ENCODE measurements around the gene UBE2G2. TPM values are rescaled to one million over a fixed set of nuclear protein-coding genes. Genes with fewer than 3 reads are reported as not detected.
"Not testable (repeated sequence)": the region's sequence is repeated elsewhere in the genome, so short reads cannot be mapped to it uniquely, and the experiment has no call there.

Gene UBE2G2
- polyA plus RNA-seq, 3 donors = 63.1 to 80.9 (median 80.6) TPM

DNA sequence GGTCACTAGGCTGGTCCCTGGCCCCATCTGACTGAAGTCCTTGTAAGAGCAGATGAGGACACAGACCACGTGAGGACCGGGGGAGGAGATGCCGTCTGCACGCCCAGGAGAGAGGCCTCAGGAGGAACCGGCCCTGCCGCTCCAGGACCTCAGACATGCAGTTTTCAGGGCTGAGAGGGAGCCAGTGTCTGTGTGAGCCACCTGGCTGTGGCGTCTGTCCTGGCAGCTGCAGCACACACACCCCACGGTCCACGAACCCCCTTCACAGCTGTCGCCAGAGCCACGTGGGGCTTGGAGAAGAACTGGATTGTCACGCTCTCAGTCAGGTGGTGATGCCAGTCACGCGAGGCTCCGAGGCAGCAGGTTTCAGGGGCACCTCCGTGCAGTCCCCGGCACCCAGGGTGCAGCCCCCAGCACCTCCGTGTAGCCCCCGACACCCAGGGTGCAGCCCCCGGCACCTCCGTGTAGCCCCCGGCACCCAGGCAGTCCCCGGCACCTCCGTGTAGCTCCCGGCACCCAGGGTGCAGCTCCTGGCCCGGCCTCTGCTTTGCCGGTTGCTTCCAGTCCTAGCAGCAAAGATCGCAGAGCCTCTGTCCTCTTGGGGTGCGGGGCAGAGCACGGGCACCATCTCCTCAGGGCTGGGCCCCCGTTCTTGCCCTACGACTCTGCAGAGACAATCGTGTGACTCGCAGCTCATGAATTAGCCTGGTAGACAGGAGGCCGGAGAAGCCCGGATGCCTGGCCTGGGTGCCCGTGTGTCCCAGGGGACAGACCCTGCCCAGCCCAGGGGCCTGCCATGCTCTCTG is 35.2 kb upstream of the UBE2G2 start:
- no peak for DNase-seq (ENCODE audit: low read depth in 3 of 3, low spot score in 2 of 3)

DNA sequence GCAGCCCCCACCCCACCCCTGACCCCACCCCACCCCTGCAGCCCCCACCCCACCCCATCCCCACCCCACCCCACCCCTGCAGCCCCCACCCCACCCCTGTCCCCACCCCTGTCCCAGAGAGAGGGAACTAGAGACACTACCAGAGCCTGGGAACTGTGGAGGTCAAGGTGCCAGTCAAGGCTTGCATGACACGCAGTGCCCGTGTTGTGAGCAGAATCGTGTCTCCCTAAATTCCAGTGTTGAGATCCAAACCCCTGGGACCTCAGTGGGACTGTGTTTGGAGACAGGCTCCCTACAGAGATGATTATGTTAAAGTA is 34.7 kb upstream of the UBE2G2 start:
- DNase-seq (ENCODE audit: low read depth in 3 of 3, low spot score in 2 of 3) = no peak

GRCh38 chr21:44835647-44835973 is 34.0 kb upstream of the UBE2G2 start:
- DNase-seq (ENCODE audit: low read depth in 3 of 3, low spot score in 2 of 3) = no peak

DNA sequence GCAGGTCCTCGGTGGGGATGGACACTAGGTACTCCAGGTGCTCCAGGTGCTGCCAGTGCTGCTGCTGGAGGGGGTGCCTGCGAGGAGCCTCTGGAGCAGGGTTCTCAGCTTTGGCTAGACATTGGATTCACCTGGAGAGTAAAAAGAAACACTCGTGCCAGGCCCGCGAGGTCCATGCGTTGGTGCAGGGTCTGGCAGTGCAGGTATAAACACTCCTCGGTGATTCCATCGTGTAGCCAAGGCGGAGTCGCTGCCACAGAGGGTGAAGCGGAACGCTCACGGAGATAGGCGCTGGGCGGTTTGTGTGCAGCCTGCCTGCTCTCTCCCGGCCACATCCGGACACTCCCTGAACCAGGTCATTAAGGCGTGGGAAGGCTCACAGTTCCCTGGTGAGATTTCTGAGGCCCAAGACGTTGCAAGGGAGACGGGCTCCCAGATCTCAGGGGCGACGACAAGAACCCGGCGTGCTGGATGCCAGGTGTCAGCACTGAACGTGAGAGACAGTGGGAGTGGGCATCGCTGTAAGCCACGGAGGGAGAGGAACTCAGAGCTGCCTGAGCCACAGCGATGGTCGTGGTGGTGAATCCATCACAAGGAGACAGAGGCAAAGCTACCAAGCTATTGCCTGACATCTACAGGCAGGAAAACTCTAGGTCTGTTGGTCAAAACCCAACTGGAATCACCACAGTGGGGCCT is 33.5 kb upstream of the UBE2G2 start:
- DNase-seq (ENCODE audit: low read depth in 3 of 3, low spot score in 2 of 3) = no peak

DNA sequence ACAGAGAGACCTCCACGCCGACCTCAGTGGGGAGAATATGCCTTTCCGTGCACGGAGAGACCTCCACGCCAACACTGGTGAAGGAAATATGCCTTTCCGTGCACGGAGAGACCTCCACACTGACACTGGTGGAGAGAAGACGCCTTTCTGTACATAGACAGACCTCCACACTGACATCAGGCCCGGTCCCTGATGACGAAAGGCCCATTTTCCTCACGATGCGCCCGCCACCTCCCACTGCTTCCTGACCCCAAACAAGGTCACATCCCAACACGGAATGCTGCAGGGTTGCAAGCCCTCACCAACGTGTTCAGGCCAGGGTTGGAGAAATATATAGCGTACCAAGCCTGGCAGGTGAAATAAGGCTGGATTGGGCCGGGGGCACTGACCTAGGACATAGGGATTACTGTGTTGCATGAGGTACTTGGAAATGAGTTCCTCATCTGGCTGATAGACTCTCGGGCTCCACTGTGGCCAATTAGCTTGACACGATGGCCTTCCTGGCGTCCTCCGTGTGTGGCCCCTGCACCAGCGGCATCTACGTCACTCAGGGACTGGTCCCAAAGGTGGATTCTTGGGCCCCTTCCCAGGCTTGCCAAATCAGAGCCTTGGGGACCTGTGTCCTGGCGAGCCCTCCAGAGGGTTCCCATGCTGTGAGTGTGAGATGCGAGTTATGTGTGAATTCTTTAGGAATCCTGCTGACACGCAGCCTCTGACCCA is 32.8 kb upstream of the UBE2G2 start:
- no peak for DNase-seq (ENCODE audit: low read depth in 3 of 3, low spot score in 2 of 3)

DNA sequence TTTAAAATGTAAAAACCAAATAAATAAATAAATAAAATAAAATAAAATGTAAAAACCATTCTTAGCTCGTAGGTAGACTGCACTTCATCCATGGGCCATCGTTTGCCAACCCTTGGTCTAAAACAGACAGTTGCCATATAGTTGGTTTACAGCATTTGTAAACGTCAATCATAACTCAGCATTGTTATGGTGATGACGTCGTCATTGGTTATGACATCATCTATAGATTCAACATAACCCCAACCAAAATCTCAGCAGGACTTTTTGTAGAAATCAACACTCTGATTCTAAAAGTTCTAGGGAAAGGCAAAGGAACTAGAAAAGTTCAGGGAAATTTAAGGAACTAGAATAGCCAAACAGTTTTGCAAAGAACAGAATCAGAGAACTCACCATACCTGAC is 32.0 kb upstream of the UBE2G2 start:
- no peak for DNase-seq (ENCODE audit: low read depth in 3 of 3, low spot score in 2 of 3)

- not testable (repeated sequence) for DNase-seq (ENCODE audit: low read depth in 3 of 3, low spot score in 2 of 3)
Measured at GRCh38 chr21:44832516-44833255, 31.1 kb upstream of the UBE2G2 start.

- no peak for DNase-seq (ENCODE audit: low read depth in 3 of 3, low spot score in 2 of 3)
Measured at GRCh38 chr21:44831227-44831860, 29.7 kb upstream of the UBE2G2 start.

- DNase-seq (ENCODE audit: low read depth in 3 of 3, low spot score in 2 of 3) = no peak
Measured at GRCh38 chr21:44829507-44830092, 28.0 kb upstream of the UBE2G2 start.

DNA sequence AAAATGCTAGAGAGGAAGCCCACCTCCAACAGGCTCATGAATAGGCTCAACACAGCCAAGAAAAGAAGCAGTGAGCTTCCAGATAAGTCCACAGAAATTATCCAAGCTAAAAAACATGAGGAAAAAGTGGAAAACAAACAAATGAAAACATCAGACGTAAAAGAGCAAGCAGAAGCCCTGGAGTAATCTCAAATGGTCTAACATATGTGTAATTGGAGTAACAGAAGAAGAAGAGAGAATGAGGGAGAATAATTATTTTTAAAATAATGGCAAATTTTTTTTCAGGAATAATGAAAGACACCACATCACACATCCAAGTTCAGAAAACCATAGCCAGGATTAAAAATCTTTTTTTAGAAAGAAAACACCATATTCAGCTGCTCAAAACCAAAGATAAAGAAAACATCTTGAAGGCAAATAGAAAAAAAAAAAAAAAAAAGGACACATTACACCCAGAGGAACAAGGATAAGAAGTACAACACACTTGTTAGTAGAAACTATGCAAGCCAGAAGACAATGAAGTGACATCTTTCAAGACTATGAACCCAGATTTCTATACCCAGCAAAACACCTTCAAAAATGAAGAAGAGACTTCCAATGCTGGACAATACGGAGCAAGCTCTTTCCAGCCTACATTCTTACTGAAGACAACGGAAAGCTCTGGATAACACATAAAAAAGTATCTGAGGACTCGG is 26.9 kb upstream of the UBE2G2 start:
- no peak for DNase-seq (ENCODE audit: low read depth in 3 of 3, low spot score in 2 of 3)

GRCh38 chr21:44823179-44823660 is 21.6 kb upstream of the UBE2G2 start:
- no peak for DNase-seq (ENCODE audit: low read depth in 3 of 3, low spot score in 2 of 3)

- DNase-seq (ENCODE audit: low read depth in 3 of 3, low spot score in 2 of 3) = no peak
Measured at GRCh38 chr21:44822484-44823178, 21.0 kb upstream of the UBE2G2 start.

GRCh38 chr21:44820851-44821250 is 19.2 kb upstream of the UBE2G2 start:
- no peak for DNase-seq (ENCODE audit: low read depth in 3 of 3, low spot score in 2 of 3)

DNA sequence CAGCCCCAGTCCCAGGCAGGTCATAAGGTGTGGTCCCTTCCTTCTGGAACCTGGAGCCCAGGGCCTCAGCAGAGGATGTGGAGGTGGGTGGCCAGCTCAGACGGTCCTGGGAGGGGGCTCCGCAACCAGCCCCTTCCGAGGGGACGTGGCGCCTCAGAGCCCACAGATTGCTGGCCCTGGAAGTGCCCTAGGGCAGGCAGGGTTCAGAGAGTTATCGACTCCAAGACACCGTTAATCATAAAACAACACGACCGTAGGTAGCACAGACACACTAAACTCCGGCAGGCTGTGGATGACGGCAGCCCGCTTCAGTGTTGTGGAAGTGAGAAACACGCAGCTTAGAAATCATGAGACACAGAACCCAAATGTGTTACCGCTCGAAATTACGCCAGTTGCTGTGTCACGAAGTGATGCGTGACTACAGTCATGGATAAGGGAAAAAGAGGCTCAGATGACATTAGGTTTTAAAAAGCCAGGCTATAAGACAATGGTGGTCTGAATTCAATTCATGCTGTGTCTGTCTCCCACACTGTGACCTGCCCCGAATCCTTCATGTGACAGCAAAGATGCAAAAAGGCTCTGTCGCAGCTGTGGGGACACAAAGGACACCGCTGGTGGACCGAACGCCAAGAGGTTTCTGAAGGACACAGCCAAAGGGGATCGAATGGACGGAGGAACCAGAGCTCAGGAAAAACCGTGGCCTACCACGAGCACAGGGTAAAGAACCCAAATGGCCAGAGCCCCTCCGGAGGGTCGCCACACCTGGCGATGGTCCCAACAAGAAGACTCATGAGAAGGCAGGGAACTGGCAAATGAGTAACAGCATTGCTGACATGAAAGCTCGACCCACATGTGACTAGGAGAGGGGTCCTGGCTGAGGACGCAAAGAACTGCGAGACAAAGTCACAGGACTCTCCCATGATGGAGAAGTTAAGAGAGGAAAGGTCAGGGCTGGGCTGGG is 17.9 kb upstream of the UBE2G2 start:
- DNase-seq (ENCODE audit: low read depth in 3 of 3, low spot score in 2 of 3) = no peak

DNA sequence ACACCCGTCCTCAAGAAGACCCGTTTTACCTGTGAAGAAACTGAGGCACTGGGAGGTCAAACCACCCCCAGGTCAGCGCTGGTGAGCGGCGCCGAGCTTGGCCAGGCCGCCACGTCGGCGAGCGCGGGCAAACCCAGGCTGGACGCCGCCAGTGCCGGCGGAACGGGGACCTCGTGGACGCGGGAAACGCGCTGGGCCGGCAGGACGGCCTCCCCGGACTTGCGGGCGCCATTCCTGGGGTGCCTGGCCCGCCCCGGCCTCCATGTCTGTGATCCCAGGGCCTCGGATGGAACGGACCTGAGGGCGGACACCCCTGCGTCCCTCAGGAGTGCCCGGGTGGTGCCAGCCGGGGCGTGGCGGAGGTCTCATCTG is 17.0 kb upstream of the UBE2G2 start:
- DNase-seq (ENCODE audit: low read depth in 3 of 3, low spot score in 2 of 3) = no peak

GRCh38 chr21:44817914-44818639 is 16.5 kb upstream of the UBE2G2 start, which contains the start of gene SUMO3:
TSS of gene SUMO3 (minus strand) at chr21:44818062. CDS start at chr21:44817968, 94 bp downstream.
- DNase-seq (ENCODE audit: low read depth in 3 of 3, low spot score in 2 of 3) = peak in 2 of 3 donors; percentile 63 to 74

GRCh38 chr21:44817506-44817880 is 15.9 kb upstream of the UBE2G2 start:
- DNase-seq (ENCODE audit: low read depth in 3 of 3, low spot score in 2 of 3) = peak in 1 of 3 donors; percentile 75

All from right renal cortex interstitium (tissue), 3 donors.